ENCODE data around the gene IDS.
"Not testable (repeated sequence)": the region's sequence is repeated elsewhere in the genome, so short reads cannot be mapped to it uniquely, and the experiment has no call there.

Gene IDS

GRCh38 chrX:149497054-149497453 lies 8.1 kb downstream of the IDS start:
- DNase-seq = no peak

GRCh38 chrX:149495573-149496071 lies 9.5 kb downstream of the IDS start:
- DNase-seq = no peak

- DNase-seq = no peak
Measured at GRCh38 chrX:149494844-149495565, 10.1 kb downstream of the IDS start.

- DNase-seq = no peak
Measured at GRCh38 chrX:149493567-149494562, 11.2 kb downstream of the IDS start.

- DNase-seq = no peak
Measured at GRCh38 chrX:149491812-149492211, 13.3 kb downstream of the IDS start.

- no peak for DNase-seq
Measured at GRCh38 chrX:149490100-149490499, 15.0 kb downstream of the IDS start.

GRCh38 chrX:149488411-149489052 lies 16.6 kb downstream of the IDS start:
- not testable (repeated sequence) for DNase-seq

GRCh38 chrX:149488008-149488407 lies 17.1 kb downstream of the IDS start:
- DNase-seq = not testable (repeated sequence)

- DNase-seq = peak; percentile 6
Measured at GRCh38 chrX:149487292-149487691, 17.8 kb downstream of the IDS start.

- no peak for DNase-seq
Measured at GRCh38 chrX:149476513-149476912, 28.6 kb downstream of the IDS start.

GRCh38 chrX:149473966-149474365 lies 31.1 kb downstream of the IDS start:
- DNase-seq = no peak

GRCh38 chrX:149473092-149473491 lies 32.0 kb downstream of the IDS start:
- no peak for DNase-seq

- DNase-seq = no peak
Measured at GRCh38 chrX:149472625-149473024, 32.5 kb downstream of the IDS start.

GRCh38 chrX:149471397-149471796 lies 33.7 kb downstream of the IDS start:
- no peak for DNase-seq

- DNase-seq = peak; percentile 71
Measured at GRCh38 chrX:149470955-149471354, 34.2 kb downstream of the IDS start.

- no peak for DNase-seq
Measured at GRCh38 chrX:149469406-149469805, 35.7 kb downstream of the IDS start.

- DNase-seq = no peak
Measured at GRCh38 chrX:149467920-149468319, 37.2 kb downstream of the IDS start.

- DNase-seq = no peak
Measured at GRCh38 chrX:149467461-149467860, 37.6 kb downstream of the IDS start.

- DNase-seq = no peak
Measured at GRCh38 chrX:149462849-149463248, 42.3 kb downstream of the IDS start.

GRCh38 chrX:149461746-149462145 lies 43.4 kb downstream of the IDS start:
- DNase-seq = no peak

GRCh38 chrX:149458586-149458985 lies 46.5 kb downstream of the IDS start:
- DNase-seq = no peak

- DNase-seq = no peak
Measured at GRCh38 chrX:149456476-149457245, 48.4 kb downstream of the IDS start.
